ENCODE data around the gene AGPS.
A peak's percentile ranks its signal among the peaks of the same experiment; 100 is the strongest.

AGPS gene

GRCh38 chr2:177380181-177380580 is 12.4 kb upstream of the AGPS start:
- Histone ChIP-seq H3K9me3 (ENCODE audit: control insufficient read depth in 1 of 2, low read length in 2 of 2) (no peaks in the 10 kb centered on the region), H3K36me3 (ENCODE audit: control insufficient read depth in 1 of 2, insufficient read depth in 2 of 2, low read length in 2 of 2) (no peaks in the 10 kb centered on the region), H3K4me3 (ENCODE audit: low read depth in 1 of 2, low read length in 2 of 2) (no peak overlapping the region), H3K27ac (ENCODE audit: low read depth, low read length) (no peak overlapping the region), H3K9ac (ENCODE audit: low read depth in 1 of 2, low read length in 2 of 2) (no peak overlapping the region), H3K27me3 (ENCODE audit: control insufficient read depth in 1 of 2, insufficient read depth in 2 of 2, low read length in 2 of 2) (no peaks in the 10 kb centered on the region), H3K4me1 (ENCODE audit: control insufficient read depth in 1 of 2, insufficient read depth in 2 of 2, low read length in 2 of 2) (no peaks in the 10 kb centered on the region)

GRCh38 chr2:177383935-177384334 is 8.6 kb upstream of the AGPS start:
- no peak overlapping the region for H3K27ac ChIP-seq (ENCODE audit: low read depth, low read length)
- H3K9me3 ChIP-seq (ENCODE audit: control insufficient read depth in 1 of 2, low read length in 2 of 2): no peaks in the 10 kb centered on the region
- H3K36me3 ChIP-seq (ENCODE audit: control insufficient read depth in 1 of 2, insufficient read depth in 2 of 2, low read length in 2 of 2): no peaks in the 10 kb centered on the region
- H3K9ac ChIP-seq (ENCODE audit: low read depth in 1 of 2, low read length in 2 of 2): no peak overlapping the region
- H3K4me3 ChIP-seq (ENCODE audit: low read depth in 1 of 2, low read length in 2 of 2): no peak overlapping the region
- no peaks in the 10 kb centered on the region for H3K4me1 ChIP-seq (ENCODE audit: control insufficient read depth in 1 of 2, insufficient read depth in 2 of 2, low read length in 2 of 2)
- no peaks in the 10 kb centered on the region for H3K27me3 ChIP-seq (ENCODE audit: control insufficient read depth in 1 of 2, insufficient read depth in 2 of 2, low read length in 2 of 2)

- Histone ChIP-seq H3K27ac (ENCODE audit: low read depth, low read length) (no peak overlapping the region), H3K4me3 (ENCODE audit: low read depth in 1 of 2, low read length in 2 of 2) (no peak overlapping the region), H3K36me3 (ENCODE audit: control insufficient read depth in 1 of 2, insufficient read depth in 2 of 2, low read length in 2 of 2) (no peaks in the 10 kb centered on the region), H3K9ac (ENCODE audit: low read depth in 1 of 2, low read length in 2 of 2) (no peak overlapping the region), H3K27me3 (ENCODE audit: control insufficient read depth in 1 of 2, insufficient read depth in 2 of 2, low read length in 2 of 2) (no peaks in the 10 kb centered on the region), H3K4me1 (ENCODE audit: control insufficient read depth in 1 of 2, insufficient read depth in 2 of 2, low read length in 2 of 2) (no peaks in the 10 kb centered on the region), H3K9me3 (ENCODE audit: control insufficient read depth in 1 of 2, low read length in 2 of 2) (no peaks in the 10 kb centered on the region)
These were observed 7.4 kb upstream of the AGPS start for GRCh38 chr2:177385151-177385550.

- H3K4me1 ChIP-seq (ENCODE audit: control insufficient read depth in 1 of 2, insufficient read depth in 2 of 2, low read length in 2 of 2): peaks cover 20 to 31% of the 10 kb centered on the region in 2 donors
- no peak overlapping the region for H3K27ac ChIP-seq (ENCODE audit: low read depth, low read length)
- no peaks in the 10 kb centered on the region for H3K9me3 ChIP-seq (ENCODE audit: control insufficient read depth in 1 of 2, low read length in 2 of 2)
- peak overlapping the region; percentile 97 for H3K4me3 ChIP-seq (ENCODE audit: low read depth in 1 of 2, low read length in 2 of 2)
- no peaks in the 10 kb centered on the region for H3K36me3 ChIP-seq (ENCODE audit: control insufficient read depth in 1 of 2, insufficient read depth in 2 of 2, low read length in 2 of 2)
- H3K9ac ChIP-seq (ENCODE audit: low read depth in 1 of 2, low read length in 2 of 2): peak overlapping the region; percentile 59 to 90
- no peaks in the 10 kb centered on the region for H3K27me3 ChIP-seq (ENCODE audit: control insufficient read depth in 1 of 2, insufficient read depth in 2 of 2, low read length in 2 of 2)
These were observed 676 bp upstream of the AGPS start for GRCh38 chr2:177391822-177392372.

GRCh38 chr2:177393203-177393755 is 706 bp downstream of the AGPS start:
- Histone ChIP-seq H3K9me3 (ENCODE audit: control insufficient read depth in 1 of 2, low read length in 2 of 2) (no peaks in the 10 kb centered on the region), H3K36me3 (ENCODE audit: control insufficient read depth in 1 of 2, insufficient read depth in 2 of 2, low read length in 2 of 2) (no peaks in the 10 kb centered on the region), H3K27ac (ENCODE audit: low read depth, low read length) (peak overlapping the region; percentile 33), H3K9ac (ENCODE audit: low read depth in 1 of 2, low read length in 2 of 2) (peak overlapping the region; percentile 90 to 91), H3K27me3 (ENCODE audit: control insufficient read depth in 1 of 2, insufficient read depth in 2 of 2, low read length in 2 of 2) (no peaks in the 10 kb centered on the region), H3K4me1 (ENCODE audit: control insufficient read depth in 1 of 2, insufficient read depth in 2 of 2, low read length in 2 of 2) (peaks cover 20 to 44% of the 10 kb centered on the region in 2 donors), H3K4me3 (ENCODE audit: low read depth in 1 of 2, low read length in 2 of 2) (peak overlapping the region; percentile 97)

GRCh38 chr2:177393824-177394593 is 1.4 kb downstream of the AGPS start:
- peak overlapping the region in 1 of 2 donors; percentile 90 for H3K9ac ChIP-seq (ENCODE audit: low read depth in 1 of 2, low read length in 2 of 2)
- peaks cover 20 to 52% of the 10 kb centered on the region in 2 donors for H3K4me1 ChIP-seq (ENCODE audit: control insufficient read depth in 1 of 2, insufficient read depth in 2 of 2, low read length in 2 of 2)
- H3K36me3 ChIP-seq (ENCODE audit: control insufficient read depth in 1 of 2, insufficient read depth in 2 of 2, low read length in 2 of 2): no peaks in the 10 kb centered on the region
- H3K4me3 ChIP-seq (ENCODE audit: low read depth in 1 of 2, low read length in 2 of 2): peak overlapping the region; percentile 97
- no peaks in the 10 kb centered on the region for H3K27me3 ChIP-seq (ENCODE audit: control insufficient read depth in 1 of 2, insufficient read depth in 2 of 2, low read length in 2 of 2)
- H3K9me3 ChIP-seq (ENCODE audit: control insufficient read depth in 1 of 2, low read length in 2 of 2): no peaks in the 10 kb centered on the region
- no peak overlapping the region for H3K27ac ChIP-seq (ENCODE audit: low read depth, low read length)

GRCh38 chr2:177394594-177394973 is 2.0 kb downstream of the AGPS start:
- peaks cover 20 to 57% of the 10 kb centered on the region in 2 donors for H3K4me1 ChIP-seq (ENCODE audit: control insufficient read depth in 1 of 2, insufficient read depth in 2 of 2, low read length in 2 of 2)
- H3K4me3 ChIP-seq (ENCODE audit: low read depth in 1 of 2, low read length in 2 of 2): peak overlapping the region in 1 of 2 donors; percentile 97
- no peak overlapping the region for H3K27ac ChIP-seq (ENCODE audit: low read depth, low read length)
- H3K9me3 ChIP-seq (ENCODE audit: control insufficient read depth in 1 of 2, low read length in 2 of 2): no peaks in the 10 kb centered on the region
- no peaks in the 10 kb centered on the region for H3K36me3 ChIP-seq (ENCODE audit: control insufficient read depth in 1 of 2, insufficient read depth in 2 of 2, low read length in 2 of 2)
- no peak overlapping the region for H3K9ac ChIP-seq (ENCODE audit: low read depth in 1 of 2, low read length in 2 of 2)
- H3K27me3 ChIP-seq (ENCODE audit: control insufficient read depth in 1 of 2, insufficient read depth in 2 of 2, low read length in 2 of 2): no peaks in the 10 kb centered on the region

GRCh38 chr2:177395351-177396065 is 2.9 kb downstream of the AGPS start:
- no peak overlapping the region for H3K27ac ChIP-seq (ENCODE audit: low read depth, low read length)
- H3K4me3 ChIP-seq (ENCODE audit: low read depth in 1 of 2, low read length in 2 of 2): no peak overlapping the region
- H3K9ac ChIP-seq (ENCODE audit: low read depth in 1 of 2, low read length in 2 of 2): no peak overlapping the region
- H3K27me3 ChIP-seq (ENCODE audit: control insufficient read depth in 1 of 2, insufficient read depth in 2 of 2, low read length in 2 of 2): no peaks in the 10 kb centered on the region
- no peaks in the 10 kb centered on the region for H3K36me3 ChIP-seq (ENCODE audit: control insufficient read depth in 1 of 2, insufficient read depth in 2 of 2, low read length in 2 of 2)
- H3K9me3 ChIP-seq (ENCODE audit: control insufficient read depth in 1 of 2, low read length in 2 of 2): no peaks in the 10 kb centered on the region
- peaks cover 20 to 59% of the 10 kb centered on the region in 2 donors for H3K4me1 ChIP-seq (ENCODE audit: control insufficient read depth in 1 of 2, insufficient read depth in 2 of 2, low read length in 2 of 2)

- no peaks in the 10 kb centered on the region for H3K36me3 ChIP-seq (ENCODE audit: control insufficient read depth in 1 of 2, insufficient read depth in 2 of 2, low read length in 2 of 2)
- no peak overlapping the region for H3K27ac ChIP-seq (ENCODE audit: low read depth, low read length)
- H3K27me3 ChIP-seq (ENCODE audit: control insufficient read depth in 1 of 2, insufficient read depth in 2 of 2, low read length in 2 of 2): no peaks in the 10 kb centered on the region
- H3K9ac ChIP-seq (ENCODE audit: low read depth in 1 of 2, low read length in 2 of 2): no peak overlapping the region
- no peak overlapping the region for H3K4me3 ChIP-seq (ENCODE audit: low read depth in 1 of 2, low read length in 2 of 2)
- peaks cover 17 to 58% of the 10 kb centered on the region in 2 donors for H3K4me1 ChIP-seq (ENCODE audit: control insufficient read depth in 1 of 2, insufficient read depth in 2 of 2, low read length in 2 of 2)
- H3K9me3 ChIP-seq (ENCODE audit: control insufficient read depth in 1 of 2, low read length in 2 of 2): no peaks in the 10 kb centered on the region
These were observed 4.3 kb downstream of the AGPS start for GRCh38 chr2:177396703-177397460.
